CD1c-positive myeloid dendritic cell (primary cell): ENCODE results near the gene CFAP73.
"Not testable (repeated sequence)": the region's sequence is repeated elsewhere in the genome, so short reads cannot be mapped to it uniquely, and the experiment has no call there.

Experiments
- DNase-seq: peaks from one replicate; pipeline ENCODE4 v3.0.0-alpha.2; 2016; ENCODE audit errors: extremely low spot score

The CFAP73 gene

DNA sequence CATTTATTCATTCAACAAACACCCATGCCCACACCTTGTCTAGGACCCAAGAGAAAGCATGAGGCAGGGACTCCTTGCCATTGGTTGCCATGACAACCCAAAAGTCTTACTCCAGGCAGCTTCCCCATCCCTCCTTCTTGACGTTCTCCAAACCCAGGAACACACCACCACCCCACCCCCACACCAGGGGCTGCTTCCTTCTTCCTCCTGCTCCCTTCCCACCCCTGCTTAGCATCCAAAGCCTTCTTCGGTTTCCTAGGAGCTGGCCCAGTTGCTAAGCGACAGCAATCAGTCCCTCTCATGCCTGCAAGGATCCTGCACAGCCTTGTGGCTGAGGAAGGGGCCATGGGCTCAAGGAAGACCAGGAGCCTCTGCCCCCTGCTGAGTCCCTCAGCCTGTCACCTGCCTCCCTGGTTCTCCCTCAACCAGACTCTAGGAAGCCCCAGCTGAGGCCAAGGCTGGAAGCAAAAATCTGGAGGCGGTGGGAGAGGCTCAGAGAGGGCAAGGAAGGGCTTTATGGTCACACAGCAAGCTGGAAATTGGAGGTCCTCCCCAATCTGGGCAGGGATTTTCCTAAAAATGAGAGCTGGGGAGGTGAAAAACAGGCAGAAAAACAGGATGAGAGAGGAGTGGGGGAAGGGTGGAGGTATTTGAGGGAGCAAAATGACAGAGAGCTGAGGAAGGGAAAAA lies 29.4 kb upstream of the CFAP73 start:
- DNase-seq = peak; percentile 36

- no peak for DNase-seq
Measured at GRCh38 chr12:113120670-113121370, 28.7 kb upstream of the CFAP73 start.

DNA sequence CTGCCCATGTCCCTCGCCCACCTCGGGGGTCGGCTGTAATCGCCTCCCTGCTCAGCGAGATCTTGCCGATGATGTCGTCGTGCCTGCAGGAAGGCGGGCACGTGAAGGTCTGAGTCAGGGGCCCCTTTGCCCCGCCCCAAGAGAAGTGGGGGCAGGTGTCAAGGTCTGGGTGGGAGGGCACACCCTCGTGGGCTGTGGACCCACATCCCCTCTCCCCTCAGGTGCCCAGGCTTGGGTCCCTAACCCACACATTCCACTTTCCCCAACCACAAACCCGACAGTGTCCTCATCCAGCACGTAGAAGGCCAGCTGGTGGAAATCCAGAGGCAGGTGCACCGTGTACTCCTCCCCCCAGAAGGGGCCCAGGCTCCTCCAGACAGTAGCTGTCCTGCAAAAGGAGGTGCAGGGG lies 21.7 kb upstream of the CFAP73 start:
- DNase-seq = no peak

DNA sequence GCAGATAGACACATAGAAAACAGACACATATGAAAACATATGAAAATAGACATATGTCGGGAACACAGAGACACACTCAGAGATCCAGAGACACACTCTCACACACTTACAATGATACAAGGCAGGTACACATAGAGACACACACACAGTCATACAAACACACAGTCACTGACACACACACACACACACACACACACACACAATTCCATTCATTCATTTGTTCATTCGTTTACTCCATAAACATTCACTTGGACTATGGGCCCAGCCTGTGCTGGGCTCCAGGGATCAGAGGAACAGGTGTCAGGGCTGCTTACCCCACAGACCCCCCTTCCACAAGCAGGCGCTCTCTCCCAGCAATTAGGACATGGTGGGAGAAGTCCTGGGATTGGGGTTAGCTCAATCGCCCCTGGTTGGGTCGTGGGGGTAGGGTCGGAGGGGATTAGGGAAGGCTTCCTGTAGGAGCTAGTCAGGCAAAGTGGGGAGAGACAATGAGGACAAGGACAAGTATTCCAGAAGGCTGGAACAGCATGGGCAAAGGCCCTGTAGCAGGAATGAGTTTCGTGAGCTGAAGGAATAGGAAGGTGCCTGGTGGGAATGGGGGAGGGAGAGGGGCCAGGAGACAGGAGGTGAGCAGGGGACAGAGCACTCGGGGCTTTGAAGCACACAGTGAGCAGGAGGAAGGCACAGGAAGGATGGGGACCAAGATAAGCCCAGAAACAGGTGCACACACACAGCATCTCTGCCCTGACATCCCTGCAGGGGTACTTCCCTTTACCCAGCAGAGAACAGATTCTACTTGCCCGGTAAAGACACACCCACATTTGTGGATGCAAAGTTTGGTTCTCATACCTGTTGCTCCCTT lies 20.5 kb upstream of the CFAP73 start:
- no peak for DNase-seq

GRCh38 chr12:113129664-113130456 lies 19.7 kb upstream of the CFAP73 start:
- no peak for DNase-seq

DNA sequence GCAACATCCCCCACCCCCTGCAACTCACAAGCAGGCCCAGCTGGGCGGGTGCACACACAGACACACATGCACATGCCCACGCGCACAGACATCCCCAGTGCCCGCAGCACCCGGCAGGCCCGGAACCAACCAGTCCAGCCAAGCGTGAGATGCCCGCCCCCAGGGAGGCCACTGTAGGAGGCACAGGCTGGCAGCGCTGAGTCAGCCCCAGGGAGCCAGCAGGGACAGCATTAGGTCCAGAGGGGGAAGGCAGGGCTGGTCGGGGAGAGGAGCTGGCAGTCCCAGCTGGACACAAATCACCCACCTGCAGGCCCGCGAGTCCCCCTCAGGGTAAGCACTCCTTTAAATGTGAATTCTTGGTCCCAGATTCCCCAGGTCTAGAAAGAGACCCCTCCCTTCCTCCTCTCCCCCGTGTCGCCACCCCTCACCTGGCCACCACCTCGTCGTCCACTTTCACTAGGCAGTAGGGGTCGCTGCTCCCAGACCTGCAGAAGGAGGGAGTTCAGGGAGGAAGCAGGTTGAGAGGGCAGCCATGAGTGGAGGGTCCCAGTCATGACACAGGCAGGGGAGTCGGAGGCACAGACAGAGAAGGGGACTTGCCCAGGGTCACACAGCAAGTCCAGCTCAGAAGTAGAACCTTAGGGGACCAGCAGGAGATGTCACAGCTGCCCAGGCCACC lies 18.9 kb upstream of the CFAP73 start:
- DNase-seq = peak; percentile 44

DNA sequence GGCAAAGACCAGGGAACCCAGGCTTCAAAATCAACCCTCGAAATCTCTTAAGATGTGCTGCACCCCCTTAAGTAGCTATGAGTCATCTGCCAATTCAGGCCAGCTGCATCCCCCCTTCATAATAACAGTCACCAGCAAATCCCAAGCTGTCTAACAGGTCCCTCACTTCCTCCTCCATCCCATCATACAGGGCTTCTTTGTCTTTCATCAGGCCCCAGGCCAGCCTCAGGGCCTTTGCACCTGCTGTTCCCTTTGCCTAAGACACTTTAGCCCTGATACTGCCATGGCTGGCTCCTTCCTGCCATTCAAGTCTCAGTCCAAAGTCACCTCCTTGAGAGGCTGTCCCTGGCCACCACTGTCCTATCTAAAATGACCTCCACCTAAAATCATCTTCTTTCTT lies 18.0 kb upstream of the CFAP73 start:
- DNase-seq = no peak

DNA sequence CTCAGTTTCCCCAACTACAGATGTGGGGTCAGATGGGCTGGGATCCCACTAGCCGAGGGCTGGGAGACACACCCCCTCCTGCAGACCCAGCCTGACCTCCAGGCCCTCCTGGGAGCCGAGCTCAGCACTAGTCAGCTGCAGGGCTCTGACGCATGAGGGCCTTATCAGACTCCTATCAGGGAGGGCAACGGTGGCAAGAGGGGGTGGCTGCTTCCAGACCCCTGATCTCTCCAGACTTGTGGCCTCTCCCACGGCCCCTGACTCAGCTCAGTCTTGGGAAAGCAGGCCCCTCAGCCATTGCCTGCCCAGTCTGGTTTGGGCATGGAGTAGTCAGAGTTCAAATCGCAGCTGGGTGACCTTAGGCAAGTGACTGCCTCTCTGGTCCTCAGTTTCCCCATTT lies 16.5 kb upstream of the CFAP73 start:
- DNase-seq = no peak

DNA sequence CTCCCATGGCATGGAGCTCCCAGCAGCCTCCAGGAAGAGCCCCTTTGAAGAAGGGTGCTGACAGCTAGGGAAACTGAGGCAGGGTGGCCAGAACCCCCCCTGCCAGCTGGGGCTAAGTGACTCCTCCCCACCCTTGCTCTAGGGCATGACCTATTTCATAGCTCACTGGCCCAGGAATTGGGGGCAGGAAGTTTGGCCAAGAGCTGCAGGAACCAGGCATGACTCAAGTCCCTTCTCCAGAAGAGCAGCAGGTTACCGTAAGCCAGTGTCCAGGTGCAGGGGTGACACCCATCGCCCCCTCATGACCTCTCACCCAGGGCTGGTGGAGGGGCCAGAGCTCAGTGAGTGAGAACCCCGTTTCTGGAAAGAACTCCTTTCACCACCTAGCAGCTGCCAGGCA lies 15.9 kb upstream of the CFAP73 start:
- DNase-seq = no peak

- no peak for DNase-seq
Measured at GRCh38 chr12:113134071-113134470, 15.5 kb upstream of the CFAP73 start.

DNA sequence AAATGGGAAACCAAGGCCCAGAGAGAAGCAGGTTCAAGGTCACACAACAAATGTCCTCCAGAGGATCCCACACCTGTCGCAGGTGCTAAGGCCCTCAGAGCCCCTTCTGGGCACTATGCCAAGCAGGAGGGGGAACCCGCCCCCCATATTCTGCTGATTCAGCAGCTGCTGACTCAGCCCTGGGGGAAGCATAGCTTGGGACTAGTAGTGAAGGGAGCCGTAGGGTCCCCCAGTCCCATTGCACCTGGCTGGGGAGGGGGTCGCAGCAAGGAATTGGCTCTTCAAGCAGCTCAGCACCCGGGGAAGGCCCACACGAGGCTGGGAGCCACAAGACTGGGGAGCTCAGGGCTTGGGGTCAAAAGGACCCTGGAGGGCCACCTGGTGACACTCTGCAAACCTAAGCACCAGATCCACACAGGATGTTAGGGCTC lies 15.0 kb upstream of the CFAP73 start:
- no peak for DNase-seq

DNA sequence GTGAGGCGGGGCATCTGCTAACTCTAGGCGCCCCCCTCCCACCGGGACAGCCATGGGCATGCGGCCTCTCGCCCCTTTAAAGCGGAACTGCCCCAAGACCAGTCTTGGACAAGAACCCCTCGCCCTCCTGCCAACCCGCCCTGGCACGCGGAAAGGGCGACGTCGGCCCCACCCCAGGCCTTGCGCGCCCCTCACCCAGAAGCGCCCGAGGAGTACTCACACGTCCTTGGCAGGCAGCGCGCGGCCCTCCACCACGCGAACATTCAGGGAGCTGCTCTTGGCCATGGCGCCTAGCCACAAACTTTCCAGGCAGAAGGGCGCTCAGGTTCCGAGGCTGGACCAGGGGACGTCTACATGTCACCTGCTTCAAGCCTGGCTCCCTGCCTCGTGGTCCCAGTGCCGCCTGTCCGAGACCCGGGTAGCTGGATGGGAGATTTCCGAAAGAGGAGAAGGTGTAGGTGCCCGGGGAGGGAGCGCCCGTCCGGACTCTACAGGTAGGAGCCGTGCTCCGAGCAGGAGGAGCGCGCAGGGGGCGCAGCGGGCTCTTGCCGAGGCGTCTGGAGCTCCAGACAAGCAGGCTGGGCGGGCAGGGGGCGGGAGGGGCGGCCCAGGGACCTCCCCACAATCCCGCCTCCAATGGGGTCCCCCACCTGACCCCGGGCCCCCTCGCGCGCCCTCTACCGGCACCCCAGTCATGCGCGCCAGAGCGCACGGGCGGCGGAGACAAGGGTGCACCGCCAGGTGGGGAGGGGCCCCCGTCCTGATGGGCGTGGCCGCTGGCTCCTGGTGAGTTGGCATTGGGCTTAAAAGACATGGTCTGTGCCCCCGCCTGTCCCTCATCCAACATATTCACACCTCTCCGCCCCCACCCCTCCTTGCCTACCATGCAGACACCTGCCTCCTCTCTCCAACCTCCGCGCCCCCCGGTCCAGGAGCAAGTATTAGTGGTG lies 14.1 kb upstream of the CFAP73 start, which contains the start of gene RASAL1:
RASAL1 (minus strand) TSS at position 584 of the 950 bp plus-strand sequence; CDS start at position 285, 299 bp downstream.
- peak; percentile 81 for DNase-seq

DNA sequence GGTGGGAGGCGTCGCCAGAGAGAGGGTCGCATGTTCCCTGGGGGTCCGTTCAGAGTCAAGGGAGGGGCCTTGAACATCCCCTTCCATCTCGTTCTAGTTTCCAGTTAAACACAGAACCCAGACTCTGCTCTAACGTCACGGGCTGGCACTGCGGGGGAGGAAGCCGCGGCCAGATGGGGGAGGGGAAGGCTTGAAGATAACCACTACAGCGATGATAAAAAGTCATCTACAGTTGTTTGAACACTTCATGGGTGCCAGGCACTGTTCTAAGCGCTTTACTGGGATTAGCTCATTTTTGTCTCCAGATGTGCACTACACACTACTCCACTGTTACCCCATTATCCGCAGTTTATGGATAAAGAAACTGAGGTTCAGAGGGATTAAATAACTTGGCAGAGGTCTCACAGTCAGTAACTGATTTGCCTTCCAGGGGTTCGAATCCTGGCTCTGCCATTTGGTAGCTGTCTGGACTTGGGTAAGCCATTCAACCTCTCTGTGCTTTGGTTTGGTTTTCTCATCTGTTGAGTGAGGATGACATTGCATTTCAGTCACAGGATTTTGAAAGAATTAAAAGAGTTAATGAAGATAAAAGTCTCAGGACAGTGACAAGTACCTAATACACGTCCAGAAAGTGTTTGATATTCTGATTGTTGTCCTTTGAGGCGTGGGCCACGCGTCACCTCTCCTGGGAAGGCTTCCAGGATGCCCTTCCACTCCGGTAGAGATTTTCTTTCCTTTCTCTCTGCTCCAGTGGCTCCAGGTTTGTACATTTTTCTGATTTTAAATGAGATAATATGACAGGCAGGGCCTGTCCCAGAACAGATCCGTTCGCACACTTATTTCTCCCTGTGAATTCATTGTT lies 13.2 kb upstream of the CFAP73 start:
- DNase-seq = peak; percentile 86

DNA sequence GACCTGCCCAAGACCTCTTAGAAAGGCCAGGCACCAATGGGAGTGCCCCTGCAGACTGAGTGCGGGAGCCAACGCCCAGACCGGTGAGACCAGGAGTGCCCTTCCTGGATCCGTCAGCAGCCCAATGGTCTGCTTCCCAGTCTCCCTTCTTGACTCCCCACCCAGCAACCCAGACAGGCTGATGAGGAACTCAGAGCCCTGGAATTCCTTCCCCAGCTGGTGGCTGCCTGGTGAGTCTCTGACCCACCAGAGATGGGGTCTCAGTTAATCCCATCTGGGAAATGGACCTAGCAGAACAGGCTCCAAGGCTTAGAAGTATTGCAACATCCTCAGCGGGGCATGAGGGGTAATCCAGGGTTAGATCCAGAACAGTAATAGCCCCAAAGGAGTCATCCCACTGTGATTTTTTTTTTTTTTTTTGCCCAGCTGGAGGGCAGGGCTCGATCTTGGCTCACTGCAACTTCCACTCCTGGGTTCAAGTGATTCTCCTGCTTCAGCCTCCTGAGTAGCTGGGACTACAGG lies 12.5 kb upstream of the CFAP73 start:
- peak; percentile 10 for DNase-seq

DNA sequence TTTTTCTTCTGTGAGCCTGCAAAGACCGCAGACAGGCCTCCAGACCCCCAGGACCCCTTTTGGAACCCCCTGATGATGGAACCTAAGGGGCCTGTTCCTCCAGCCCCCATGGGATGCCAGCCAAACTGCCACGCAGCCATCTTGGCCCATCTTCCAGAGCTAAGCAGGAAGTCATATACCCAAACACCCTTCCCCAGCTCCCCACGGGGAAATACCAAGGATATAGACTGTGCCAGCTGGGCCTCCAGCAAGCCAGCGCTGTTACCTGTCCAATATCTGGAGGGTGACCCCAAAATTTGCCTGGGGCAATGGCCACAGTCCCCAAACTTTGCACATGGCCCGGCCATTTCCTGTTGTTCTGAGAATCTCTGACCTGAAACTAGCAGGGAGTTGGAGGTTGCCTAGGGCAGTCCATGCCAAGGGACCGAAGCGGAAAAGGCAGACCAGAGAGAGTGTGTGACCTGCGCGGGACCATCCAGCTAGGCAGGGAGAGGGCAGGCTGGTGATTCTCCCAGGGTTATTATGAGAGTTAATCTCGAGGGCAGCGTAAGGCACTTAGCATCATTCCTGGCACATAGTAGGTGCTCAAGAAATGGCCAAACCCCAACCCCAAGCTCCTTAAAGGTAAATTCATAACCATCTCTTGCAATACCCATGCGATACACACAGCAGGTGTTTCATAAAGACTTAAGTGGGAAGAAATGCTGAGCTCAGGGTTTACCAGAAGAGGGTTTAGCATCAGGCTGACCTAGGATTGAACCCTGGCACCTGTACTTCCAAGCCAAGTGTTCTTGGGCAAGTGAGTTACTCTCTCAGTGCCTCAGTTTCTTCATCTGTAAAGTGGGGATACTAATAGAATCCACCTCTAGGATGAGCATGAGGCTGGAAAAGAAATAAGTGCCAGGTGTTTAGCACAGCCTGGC lies 11.4 kb upstream of the CFAP73 start:
- DNase-seq = no peak

- no peak for DNase-seq
Measured at GRCh38 chr12:113138826-113139225, 10.7 kb upstream of the CFAP73 start.

GRCh38 chr12:113140706-113141105 lies 8.8 kb upstream of the CFAP73 start:
- DNase-seq = no peak

DNA sequence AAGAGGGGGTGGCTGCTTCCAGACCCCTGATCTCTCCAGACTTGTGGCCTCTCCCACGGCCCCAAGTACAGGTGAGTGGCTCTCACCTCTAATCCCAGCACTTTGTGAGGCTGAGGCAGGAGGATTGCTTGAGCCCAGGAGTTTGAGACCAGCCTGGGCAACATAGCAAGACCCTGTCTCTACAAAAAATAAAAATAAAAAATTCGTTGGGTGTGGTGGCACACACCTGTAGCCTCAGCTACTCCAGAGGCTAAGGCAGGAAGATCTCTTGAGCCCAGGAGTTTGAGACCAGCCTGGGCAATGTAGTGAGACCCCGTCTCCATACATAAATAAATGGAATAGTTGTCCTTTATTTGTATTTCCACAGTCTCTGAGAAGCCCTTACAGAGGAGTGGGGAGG lies 7.8 kb upstream of the CFAP73 start:
- DNase-seq = not testable (repeated sequence)
